ENCODE data around the gene CEACAM16. TPM values are rescaled to one million over a fixed set of nuclear protein-coding genes. Genes with fewer than 3 reads are reported as not detected.

Gene CEACAM16, protein sequence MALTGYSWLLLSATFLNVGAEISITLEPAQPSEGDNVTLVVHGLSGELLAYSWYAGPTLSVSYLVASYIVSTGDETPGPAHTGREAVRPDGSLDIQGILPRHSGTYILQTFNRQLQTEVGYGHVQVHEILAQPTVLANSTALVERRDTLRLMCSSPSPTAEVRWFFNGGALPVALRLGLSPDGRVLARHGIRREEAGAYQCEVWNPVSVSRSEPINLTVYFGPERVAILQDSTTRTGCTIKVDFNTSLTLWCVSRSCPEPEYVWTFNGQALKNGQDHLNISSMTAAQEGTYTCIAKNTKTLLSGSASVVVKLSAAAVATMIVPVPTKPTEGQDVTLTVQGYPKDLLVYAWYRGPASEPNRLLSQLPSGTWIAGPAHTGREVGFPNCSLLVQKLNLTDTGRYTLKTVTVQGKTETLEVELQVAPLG
- total RNA-seq (not detected), polyA plus RNA-seq (not detected)

DNA sequence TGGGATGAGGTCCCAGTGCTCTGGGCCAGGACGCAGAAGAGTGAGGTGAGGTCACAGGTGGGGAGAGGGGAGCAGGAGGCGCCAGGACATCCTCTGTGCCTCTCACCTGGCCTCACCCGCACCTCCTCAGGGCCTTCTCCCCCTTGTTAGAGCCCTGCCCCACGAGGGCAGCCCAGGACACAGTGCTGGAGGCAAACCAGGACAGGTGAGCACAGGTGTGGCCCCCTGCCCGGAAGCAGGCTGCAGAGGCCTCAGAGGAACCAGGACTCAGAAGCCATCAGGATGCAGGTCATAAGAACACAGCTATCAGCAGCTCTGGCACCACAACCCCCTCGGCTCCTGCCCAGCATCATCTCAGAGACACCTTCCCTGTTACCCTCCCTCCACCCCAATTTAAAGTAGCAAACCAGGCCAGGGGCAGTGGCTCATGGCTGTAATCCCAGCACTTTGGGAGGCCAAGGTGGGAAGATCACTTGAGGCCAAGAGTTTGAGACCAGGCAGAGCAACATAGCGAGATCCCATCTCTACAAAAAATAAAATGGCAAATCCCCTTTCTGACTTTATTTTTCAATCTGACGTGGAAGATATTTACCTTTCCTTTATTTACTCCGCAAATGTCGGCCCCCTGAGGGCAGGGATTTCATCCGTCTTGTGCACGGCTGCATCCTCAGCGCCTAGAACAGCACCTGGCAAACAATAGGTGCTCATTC, at the start of gene CEACAM16:
CEACAM16 (plus strand) TSS at position 660 of the 710 bp plus-strand sequence. CDS start 2,306 bp downstream, outside the sequence.
- H3K27ac ChIP-seq (ENCODE audit: low read depth) = no peak within 1 kb of the TSS
- WGBS = 80% methylated on average over 13 of the region's 13 CpGs
- H3K4me3 ChIP-seq (ENCODE audit: low read depth, low read length) = no peak within 1 kb of the TSS
- no peak for DNase-seq (ENCODE audit: extremely low spot score)
- no peaks in the 10 kb centered on the region for H3K36me3 ChIP-seq (ENCODE audit: insufficient read depth)
- H3K4me1 ChIP-seq (ENCODE audit: insufficient read depth) = no peaks in the 10 kb centered on the region

DNA sequence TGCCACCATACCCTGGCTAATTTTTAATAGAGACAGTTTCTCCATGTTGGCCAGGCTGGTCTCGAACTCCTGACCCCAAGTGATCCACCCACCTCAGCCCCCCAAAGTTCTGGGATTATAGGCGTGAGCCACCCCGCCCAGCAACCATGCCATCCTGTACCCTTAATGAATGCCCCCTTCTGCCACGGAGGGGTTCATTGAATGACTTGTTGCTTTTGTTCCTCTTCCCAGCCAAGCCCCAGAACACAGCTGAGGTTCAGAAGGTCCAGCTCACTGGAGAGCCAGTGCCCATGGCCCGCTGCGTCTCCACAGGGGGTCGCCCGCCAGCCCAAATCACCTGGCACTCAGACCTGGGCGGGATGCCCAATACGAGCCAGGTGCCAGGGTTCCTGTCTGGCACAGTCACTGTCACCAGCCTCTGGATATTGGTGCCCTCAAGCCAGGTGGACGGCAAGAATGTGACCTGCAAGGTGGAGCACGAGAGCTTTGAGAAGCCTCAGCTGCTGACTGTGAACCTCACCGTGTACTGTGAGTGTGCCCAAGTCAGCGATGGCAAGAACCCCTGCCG, 49.3 kb upstream of the CEACAM16 start:
- no peak overlapping the region for H3K4me3 ChIP-seq (ENCODE audit: low read depth, low read length)
- no peak overlapping the region for H3K27ac ChIP-seq (ENCODE audit: low read depth)
- H3K36me3 ChIP-seq (ENCODE audit: insufficient read depth) = no peaks in the 10 kb centered on the region
- no peak for DNase-seq (ENCODE audit: extremely low spot score)
- no peaks in the 10 kb centered on the region for H3K4me1 ChIP-seq (ENCODE audit: insufficient read depth)
- 95% methylated on average over 15 of the region's 15 CpGs for WGBS

DNA sequence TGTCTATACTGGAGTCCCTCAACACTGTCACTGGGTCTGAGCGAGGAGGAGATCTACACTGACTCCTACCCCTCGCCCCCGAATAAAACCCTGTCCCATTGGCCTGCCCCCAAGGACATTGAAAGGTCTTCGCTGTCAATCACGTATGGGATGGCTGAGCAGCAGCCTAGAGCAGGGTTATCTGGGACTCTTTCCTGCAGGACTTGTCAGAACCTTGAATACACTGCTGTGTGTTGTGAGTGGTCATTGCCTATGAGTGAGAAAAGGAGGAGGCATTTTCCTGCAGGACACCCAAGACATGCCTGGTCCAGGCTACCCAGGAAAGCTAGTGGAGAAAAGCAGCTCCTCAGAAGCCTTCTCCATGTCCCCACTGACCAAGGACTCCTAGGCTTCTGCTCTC, 45.6 kb upstream of the CEACAM16 start:
- H3K36me3 ChIP-seq (ENCODE audit: insufficient read depth) = no peaks in the 10 kb centered on the region
- 96% methylated on average over 5 of the region's 5 CpGs for WGBS

DNA sequence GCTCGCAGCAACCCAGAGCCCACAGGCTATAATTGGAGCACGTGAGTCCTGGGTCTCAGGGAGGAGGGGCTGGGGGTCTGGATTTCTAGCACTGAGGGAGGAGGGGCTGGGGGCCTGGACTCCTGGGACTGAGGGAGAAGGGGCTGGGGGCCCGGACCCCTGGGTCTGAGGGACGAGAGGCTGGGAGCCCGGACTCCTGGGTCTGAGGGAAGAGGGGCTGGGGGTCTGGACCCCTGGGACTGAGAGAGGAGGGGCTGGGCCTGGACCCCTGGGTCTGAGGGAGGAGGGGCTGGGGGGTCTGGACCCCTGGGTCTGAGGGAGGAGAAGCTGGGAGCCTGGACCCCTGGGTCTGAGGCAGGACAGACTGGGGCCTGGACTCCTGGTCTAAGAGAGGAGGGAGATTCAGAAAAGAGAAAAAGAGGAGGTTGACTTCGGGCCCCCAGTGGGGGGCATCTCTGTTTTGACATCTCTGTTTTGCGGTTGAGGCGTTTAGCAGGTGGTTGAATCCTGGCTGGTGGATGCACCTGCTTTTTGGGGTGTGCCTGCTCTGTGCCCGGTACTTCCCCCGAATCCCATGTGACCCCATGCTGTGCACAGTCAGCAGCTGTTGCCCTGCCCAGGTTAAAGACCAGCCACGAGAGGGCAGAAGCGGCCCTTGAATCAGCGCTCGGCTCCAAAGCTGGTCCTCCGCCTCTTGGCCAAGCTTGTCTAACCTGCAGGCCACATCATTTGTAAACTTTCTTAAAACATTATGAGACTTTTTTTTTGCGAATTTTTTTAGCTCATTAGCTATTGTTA, 44.8 kb upstream of the CEACAM16 start:
- no peaks in the 10 kb centered on the region for H3K36me3 ChIP-seq (ENCODE audit: insufficient read depth)
- DNase-seq (ENCODE audit: extremely low spot score) = no peak
- 60% methylated on average over 16 of the region's 16 CpGs for WGBS

More for the DNA sequence above, 45.6 kb upstream of the CEACAM16 start:
- no peak for DNase-seq (ENCODE audit: extremely low spot score)
- Histone ChIP-seq H3K4me1 (ENCODE audit: insufficient read depth) (no peaks in the 10 kb centered on the region), H3K27ac (ENCODE audit: low read depth) (no peak overlapping the region), H3K4me3 (ENCODE audit: low read depth, low read length) (no peak overlapping the region)

DNA sequence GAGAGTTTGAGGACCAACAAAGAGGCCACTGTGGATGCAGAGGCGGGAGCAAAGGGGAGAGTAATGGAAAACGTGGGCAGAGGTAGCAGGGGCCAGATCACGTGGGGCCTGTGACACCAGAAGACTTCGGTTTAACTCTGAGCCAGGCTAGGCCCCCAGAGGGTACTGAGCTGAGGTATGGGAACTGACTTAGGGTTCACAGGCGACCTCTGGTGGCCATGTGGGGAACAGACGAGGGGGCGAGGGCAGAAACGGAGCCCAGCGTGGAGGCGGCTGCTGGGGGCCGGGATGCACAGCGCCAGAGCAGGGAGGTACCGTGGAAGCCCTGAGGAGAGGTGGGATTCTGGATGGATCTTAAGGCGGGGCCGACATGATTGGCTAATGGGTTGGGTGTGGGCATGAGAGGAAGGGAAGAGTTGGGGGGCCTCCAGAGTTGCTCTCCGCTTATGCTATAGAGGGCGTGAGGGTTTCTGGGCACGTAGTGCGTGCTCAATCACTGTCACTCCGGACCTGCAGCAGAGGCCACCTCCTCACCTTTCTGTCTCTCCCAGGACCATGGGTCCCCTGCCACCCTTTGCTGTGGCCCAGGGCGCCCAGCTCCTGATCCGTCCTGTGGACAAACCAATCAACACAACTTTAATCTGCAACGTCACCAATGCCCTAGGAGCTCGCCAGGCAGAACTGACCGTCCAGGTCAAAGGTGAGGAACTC, 41.6 kb upstream of the CEACAM16 start:
- no peaks in the 10 kb centered on the region for H3K36me3 ChIP-seq (ENCODE audit: insufficient read depth)
- DNase-seq (ENCODE audit: extremely low spot score) = peak; percentile 14
- WGBS = 42% methylated on average over 25 of the region's 25 CpGs

More for the DNA sequence above, 44.8 kb upstream of the CEACAM16 start:
- no peak overlapping the region for H3K4me3 ChIP-seq (ENCODE audit: low read depth, low read length)
- no peak overlapping the region for H3K27ac ChIP-seq (ENCODE audit: low read depth)
- no peaks in the 10 kb centered on the region for H3K4me1 ChIP-seq (ENCODE audit: insufficient read depth)

DNA sequence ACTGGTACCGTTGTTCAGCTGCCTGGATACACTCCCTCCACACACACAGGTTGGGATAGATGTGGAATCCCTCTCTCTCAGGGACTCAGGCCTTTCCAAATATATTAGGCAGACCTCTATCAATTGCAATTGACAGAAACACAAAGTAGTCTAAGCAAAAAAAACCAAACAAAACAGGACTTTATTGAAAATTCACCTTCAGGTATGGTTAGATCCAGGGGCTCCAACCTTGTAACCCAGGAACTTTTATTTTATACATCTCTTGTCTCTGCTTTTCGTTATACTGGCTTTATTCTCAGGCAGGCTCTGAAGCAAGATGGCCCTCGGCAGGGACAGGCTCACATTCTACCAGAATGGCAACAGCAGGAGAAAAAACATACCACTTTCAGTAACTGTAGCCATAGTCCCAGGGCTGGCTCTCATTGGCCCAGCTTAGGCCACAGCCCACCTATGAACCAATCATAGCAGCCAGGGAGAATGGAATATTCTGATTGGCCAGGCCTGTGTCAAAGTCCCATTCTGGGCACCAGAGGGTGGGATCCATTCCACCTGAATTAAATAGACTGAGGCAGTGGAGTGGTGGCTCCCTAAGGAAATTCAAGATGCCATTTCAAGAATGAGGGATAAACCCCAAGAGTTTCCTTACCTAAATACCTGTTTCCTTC, 40.8 kb upstream of the CEACAM16 start:
- no peaks in the 10 kb centered on the region for H3K4me1 ChIP-seq (ENCODE audit: insufficient read depth)
- H3K4me3 ChIP-seq (ENCODE audit: low read depth, low read length) = no peak overlapping the region
- no peak for DNase-seq (ENCODE audit: extremely low spot score)
- H3K27ac ChIP-seq (ENCODE audit: low read depth) = no peak overlapping the region
- WGBS = 92% methylated on average over 3 of the region's 3 CpGs
- H3K36me3 ChIP-seq (ENCODE audit: insufficient read depth) = no peaks in the 10 kb centered on the region

More for the DNA sequence above, 41.6 kb upstream of the CEACAM16 start:
- no peak overlapping the region for H3K4me3 ChIP-seq (ENCODE audit: low read depth, low read length)
- H3K27ac ChIP-seq (ENCODE audit: low read depth) = no peak overlapping the region
- no peaks in the 10 kb centered on the region for H3K4me1 ChIP-seq (ENCODE audit: insufficient read depth)

DNA sequence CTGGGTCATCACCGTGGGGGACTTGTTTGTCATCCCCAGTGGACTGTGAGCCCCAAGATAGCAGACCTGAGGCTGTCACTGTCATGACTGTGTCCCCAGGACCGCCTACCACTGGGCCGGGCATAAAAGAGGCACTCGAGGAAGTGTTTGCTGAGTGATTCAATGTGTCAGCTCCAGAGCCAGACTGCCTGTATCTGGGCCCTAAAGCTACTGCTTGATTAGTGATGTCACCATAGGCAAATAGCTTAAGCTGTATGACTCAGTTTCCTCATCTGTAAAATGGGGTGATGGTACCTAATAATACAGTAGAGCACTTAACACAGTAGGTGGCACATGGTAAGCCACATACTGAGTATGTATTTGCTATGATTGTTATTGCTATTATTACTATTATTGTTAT, 38.9 kb upstream of the CEACAM16 start:
- Histone ChIP-seq H3K4me3 (ENCODE audit: low read depth, low read length) (no peak overlapping the region), H3K36me3 (ENCODE audit: insufficient read depth) (no peaks in the 10 kb centered on the region), H3K27ac (ENCODE audit: low read depth) (no peak overlapping the region), H3K4me1 (ENCODE audit: insufficient read depth) (no peaks in the 10 kb centered on the region)
- WGBS = 94% methylated on average over 4 of the region's 4 CpGs
- no peak for DNase-seq (ENCODE audit: extremely low spot score)

DNA sequence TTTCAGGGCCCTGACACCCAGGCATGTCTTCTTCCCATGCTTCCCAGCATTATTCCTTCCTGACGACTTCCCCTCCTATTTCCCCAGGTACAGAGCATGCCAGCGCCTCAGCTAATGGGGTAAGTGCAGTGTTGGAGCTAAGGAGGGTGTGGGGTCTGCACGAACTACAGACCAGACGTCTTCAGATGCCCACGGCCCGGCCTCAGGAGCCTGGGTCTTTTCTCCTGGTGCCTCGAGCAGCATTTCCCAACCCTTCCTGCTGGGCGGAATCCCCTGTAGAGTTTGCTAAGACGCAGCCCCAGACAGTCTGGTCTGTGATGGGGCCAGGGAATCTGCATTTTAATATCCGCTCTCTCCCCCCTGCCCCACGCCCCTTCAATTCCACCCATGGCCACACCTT, 37.7 kb upstream of the CEACAM16 start:
- WGBS = 89% methylated on average over 11 of the region's 11 CpGs
- no peak overlapping the region for H3K4me3 ChIP-seq (ENCODE audit: low read depth, low read length)
- no peak for DNase-seq (ENCODE audit: extremely low spot score)
- no peak overlapping the region for H3K27ac ChIP-seq (ENCODE audit: low read depth)
- no peaks in the 10 kb centered on the region for H3K36me3 ChIP-seq (ENCODE audit: insufficient read depth)
- H3K4me1 ChIP-seq (ENCODE audit: insufficient read depth) = no peaks in the 10 kb centered on the region

DNA sequence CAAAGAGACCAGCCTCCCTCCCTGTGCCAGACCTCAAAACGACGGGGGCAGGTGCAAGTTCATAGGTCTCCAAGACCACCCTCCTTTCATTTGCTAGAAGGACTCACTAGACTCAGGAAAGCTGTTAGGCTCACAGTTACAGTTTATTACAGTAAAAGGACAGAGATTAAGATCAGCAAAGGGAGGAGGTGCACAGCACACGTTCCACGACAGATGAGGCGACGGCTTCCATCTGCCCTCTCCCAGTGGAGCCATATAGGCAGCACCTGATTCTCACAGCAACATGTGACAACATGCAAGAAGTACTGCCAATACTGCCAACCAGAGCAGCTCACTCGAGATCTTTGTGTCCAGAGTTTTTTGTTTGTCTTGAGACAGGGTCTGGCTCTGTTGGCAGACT, 37.0 kb upstream of the CEACAM16 start:
- H3K4me3 ChIP-seq (ENCODE audit: low read depth, low read length) = no peak overlapping the region
- 61% methylated on average over 7 of the region's 7 CpGs for WGBS
- no peaks in the 10 kb centered on the region for H3K4me1 ChIP-seq (ENCODE audit: insufficient read depth)
- DNase-seq (ENCODE audit: extremely low spot score) = no peak
- no peak overlapping the region for H3K27ac ChIP-seq (ENCODE audit: low read depth)
- no peaks in the 10 kb centered on the region for H3K36me3 ChIP-seq (ENCODE audit: insufficient read depth)

DNA sequence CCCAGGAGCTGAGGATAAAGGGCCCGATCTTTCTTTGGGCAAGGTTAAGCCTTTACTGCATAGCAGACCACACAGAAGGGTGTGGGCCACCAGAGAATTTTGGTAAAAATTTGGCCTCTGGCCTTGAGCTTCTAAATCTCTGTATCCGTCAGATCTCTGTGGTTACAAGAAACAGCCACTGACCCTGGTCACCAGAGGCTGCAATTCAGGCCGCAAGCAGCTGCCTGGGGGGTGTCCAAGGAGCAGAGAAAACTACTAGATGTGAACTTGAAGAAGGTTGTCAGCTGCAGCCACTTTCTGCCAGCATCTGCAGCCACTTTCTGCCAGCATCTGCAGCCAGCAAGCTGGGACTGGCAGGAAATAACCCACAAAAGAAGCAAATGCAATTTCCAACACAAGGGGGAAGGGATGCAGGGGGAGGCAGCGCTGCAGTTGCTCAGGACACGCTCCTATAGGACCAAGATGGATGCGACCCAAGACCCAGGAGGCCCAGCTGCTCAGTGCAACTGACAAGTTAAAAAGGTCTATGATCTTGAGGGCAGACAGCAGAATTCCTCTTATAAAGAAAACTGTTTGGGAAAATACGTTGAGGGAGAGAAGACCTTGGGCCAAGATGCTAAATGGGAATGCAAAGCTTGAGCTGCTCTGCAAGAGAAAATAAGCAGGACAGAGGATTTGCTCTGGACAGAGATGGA, 36.1 kb upstream of the CEACAM16 start:
- H3K4me1 ChIP-seq (ENCODE audit: insufficient read depth) = no peaks in the 10 kb centered on the region
- H3K36me3 ChIP-seq (ENCODE audit: insufficient read depth) = no peaks in the 10 kb centered on the region
- no peak overlapping the region for H3K27ac ChIP-seq (ENCODE audit: low read depth)
- WGBS = 64% methylated on average over 7 of the region's 7 CpGs
- no peak overlapping the region for H3K4me3 ChIP-seq (ENCODE audit: low read depth, low read length)
- no peak for DNase-seq (ENCODE audit: extremely low spot score)

DNA sequence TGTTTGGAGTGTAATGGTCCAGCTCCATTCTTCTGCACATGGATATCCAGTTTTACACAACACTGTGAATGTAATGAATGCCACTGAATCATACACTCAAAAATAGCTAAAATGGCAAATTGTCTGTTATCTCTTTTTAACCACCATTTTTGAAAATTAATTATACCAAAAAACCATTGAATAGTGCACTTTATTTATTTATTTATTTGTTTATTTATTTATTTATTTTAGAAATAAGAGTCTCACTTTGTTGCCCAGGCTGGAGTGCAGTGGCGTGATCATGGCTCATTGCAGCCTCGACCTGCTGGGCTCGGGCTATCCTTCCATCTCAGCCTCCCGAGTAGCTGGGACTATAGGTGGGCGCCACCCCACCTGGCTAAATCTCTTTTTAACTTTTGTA, 35.0 kb upstream of the CEACAM16 start:
- DNase-seq (ENCODE audit: extremely low spot score) = no peak
- Histone ChIP-seq H3K36me3 (ENCODE audit: insufficient read depth) (no peaks in the 10 kb centered on the region), H3K27ac (ENCODE audit: low read depth) (no peak overlapping the region), H3K4me3 (ENCODE audit: low read depth, low read length) (no peak overlapping the region), H3K4me1 (ENCODE audit: insufficient read depth) (no peaks in the 10 kb centered on the region)
- 97% methylated on average over 5 of the region's 5 CpGs for WGBS

DNA sequence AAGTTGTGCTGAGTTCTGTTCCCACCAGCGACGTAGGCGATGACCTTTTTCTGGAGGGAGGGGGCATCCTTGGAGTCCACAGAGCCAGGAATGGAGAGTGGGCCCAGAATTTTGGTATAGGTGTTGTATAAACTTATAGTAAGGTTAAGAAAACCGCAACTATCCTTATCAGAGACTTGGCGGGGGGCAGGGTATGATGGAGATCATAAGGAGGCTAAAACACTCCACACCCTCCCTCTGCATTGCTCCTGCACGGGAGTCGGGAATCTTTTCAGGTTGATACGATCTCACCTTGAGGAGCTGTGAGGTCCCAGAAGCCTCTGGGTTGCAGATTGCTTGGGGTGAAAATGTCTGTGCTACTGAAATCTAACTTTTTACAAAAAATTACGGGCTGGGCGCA, 34.0 kb upstream of the CEACAM16 start:
- DNase-seq (ENCODE audit: extremely low spot score) = no peak
- Histone ChIP-seq H3K36me3 (ENCODE audit: insufficient read depth) (no peaks in the 10 kb centered on the region), H3K27ac (ENCODE audit: low read depth) (no peak overlapping the region), H3K4me1 (ENCODE audit: insufficient read depth) (no peaks in the 10 kb centered on the region), H3K4me3 (ENCODE audit: low read depth, low read length) (no peak overlapping the region)
- WGBS = 94% methylated on average over 10 of the region's 10 CpGs

All from urinary bladder (tissue), 4 donors.